ENCODE measurements around the gene GATA6.

GATA6 gene

GRCh38 chr18:22149710-22150109 is 19.7 kb upstream of the GATA6 start:
- CTCF ChIA-PET, result no interaction called here
- no peaks in the 10 kb centered on the region for H3K36me3 ChIP-seq (ENCODE audit: control insufficient read depth in 2 of 2, insufficient read depth in 1 of 2, low read length in 2 of 2)
- POLR2A ChIA-PET, result no interaction called here
- H3K9me3 ChIP-seq (ENCODE audit: control insufficient read depth, insufficient read depth, low read depth, low read length), result no peaks in the 10 kb centered on the region
- TF ChIP-seq ZBTB49 (tag by site-specific recombination; IDR thresholded peaks at IDR 0.05; ENCODE audit: low read depth) (no peak), ZNF664 (tag by site-specific recombination; IDR thresholded peaks at IDR 0.05) (no peak), ZNF140 (tag by site-specific recombination; IDR thresholded peaks at IDR 0.05) (no peak), ZNF184 (tag by site-specific recombination; IDR thresholded peaks at IDR 0.05) (no peak), TRIM28 (IDR thresholded peaks at IDR 0.05; ENCODE audit: borderline replicate concordance, low read length) (no peak), ZNF654 (tag by site-specific recombination; IDR thresholded peaks at IDR 0.05; ENCODE audit: low read depth) (no peak)
- no peaks in the 10 kb centered on the region for H3K4me1 ChIP-seq (ENCODE audit: control insufficient read depth, insufficient read depth, low read length)
- no peak overlapping the region for H3K27ac ChIP-seq (ENCODE audit: extremely low read depth, low read depth, low read length)
- H3K4me3 ChIP-seq (ENCODE audit: low read depth, low read length), result no peak overlapping the region

GRCh38 chr18:22152093-22152492 is 17.3 kb upstream of the GATA6 start:
- Histone ChIP-seq H3K9me3 (ENCODE audit: control insufficient read depth, insufficient read depth, low read depth, low read length) (no peaks in the 10 kb centered on the region), H3K36me3 (ENCODE audit: control insufficient read depth in 2 of 2, insufficient read depth in 1 of 2, low read length in 2 of 2) (no peaks in the 10 kb centered on the region), H3K4me1 (ENCODE audit: control insufficient read depth, insufficient read depth, low read length) (no peaks in the 10 kb centered on the region), H3K4me3 (ENCODE audit: low read depth, low read length) (no peak overlapping the region), H3K27ac (ENCODE audit: extremely low read depth, low read depth, low read length) (no peak overlapping the region)
- ChIA-PET POLR2A (no interaction called here), CTCF (no interaction called here)
- TF ChIP-seq ZNF350 (tag by site-specific recombination; IDR thresholded peaks at IDR 0.05) (no peak), KLF17 (tag by site-specific recombination; IDR thresholded peaks at IDR 0.05) (no peak), REST (tag by site-specific recombination; IDR thresholded peaks at IDR 0.05) (peak; percentile 78), ZNF488 (tag by site-specific recombination; IDR thresholded peaks at IDR 0.05) (no peak), ZNF645 (tag by site-specific recombination; IDR thresholded peaks at IDR 0.05) (no peak), ZNF16 (tag by site-specific recombination; IDR thresholded peaks at IDR 0.05; ENCODE audit: low read depth) (no peak), ZNF239 (tag by site-specific recombination; IDR thresholded peaks at IDR 0.05) (no peak), ZNF658 (tag by site-specific recombination; IDR thresholded peaks at IDR 0.05) (no peak)

Data from HEK293 (cell line).